Measurements from ENCODE around the gene RTN4IP1.
A peak's percentile ranks its signal among the peaks of the same experiment; 100 is the strongest.
"Not testable (repeated sequence)": the region's sequence is repeated elsewhere in the genome, so short reads cannot be mapped to it uniquely, and the experiment has no call there.

Gene RTN4IP1, protein sequence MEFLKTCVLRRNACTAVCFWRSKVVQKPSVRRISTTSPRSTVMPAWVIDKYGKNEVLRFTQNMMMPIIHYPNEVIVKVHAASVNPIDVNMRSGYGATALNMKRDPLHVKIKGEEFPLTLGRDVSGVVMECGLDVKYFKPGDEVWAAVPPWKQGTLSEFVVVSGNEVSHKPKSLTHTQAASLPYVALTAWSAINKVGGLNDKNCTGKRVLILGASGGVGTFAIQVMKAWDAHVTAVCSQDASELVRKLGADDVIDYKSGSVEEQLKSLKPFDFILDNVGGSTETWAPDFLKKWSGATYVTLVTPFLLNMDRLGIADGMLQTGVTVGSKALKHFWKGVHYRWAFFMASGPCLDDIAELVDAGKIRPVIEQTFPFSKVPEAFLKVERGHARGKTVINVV

DNA sequence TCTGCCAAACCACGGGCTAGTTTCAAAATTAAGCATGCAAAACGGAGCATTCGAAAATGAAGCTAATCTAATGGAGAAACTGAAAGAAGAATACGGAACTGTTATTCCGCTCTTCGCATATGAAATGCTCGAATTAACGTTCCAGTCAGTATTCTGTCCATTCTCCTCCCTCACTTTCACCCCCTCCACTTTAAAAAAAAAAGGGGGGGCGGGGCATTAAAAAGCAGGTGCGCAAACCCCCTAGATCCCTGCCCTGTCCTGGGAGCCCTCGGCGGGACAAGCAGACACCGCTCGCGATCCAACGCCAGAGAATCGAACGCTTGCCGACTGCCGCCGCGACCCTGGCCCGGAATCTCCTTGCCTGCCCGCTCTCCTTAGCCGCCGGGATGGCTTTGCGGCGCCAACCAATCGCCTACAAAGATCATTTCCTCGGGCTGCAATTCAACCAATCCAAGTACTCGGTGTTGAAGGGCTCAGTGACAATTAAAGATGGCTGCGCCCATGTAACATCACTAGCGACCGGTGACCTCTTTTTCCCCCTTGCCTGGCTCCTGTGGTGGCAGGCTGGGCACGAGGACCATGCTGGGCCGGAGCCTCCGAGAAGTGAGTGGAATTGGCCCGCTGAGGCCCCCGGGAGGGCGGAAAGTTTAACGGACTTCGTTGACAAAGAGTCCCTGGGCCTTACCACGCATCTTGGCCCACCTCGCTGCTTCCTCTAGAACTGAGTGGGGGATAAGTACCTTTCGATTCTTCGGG is at the start of gene RTN4IP1, which contains the start of gene QRSL1:
RTN4IP1 (minus strand) TSS at position 396 of the 756 bp plus-strand sequence. CDS start 477 bp downstream, outside the sequence.
QRSL1 (plus strand) TSS at position 476 of the 756 bp plus-strand sequence; CDS start at position 580, 104 bp downstream.
- peak; percentile 93 for DNase-seq

DNA sequence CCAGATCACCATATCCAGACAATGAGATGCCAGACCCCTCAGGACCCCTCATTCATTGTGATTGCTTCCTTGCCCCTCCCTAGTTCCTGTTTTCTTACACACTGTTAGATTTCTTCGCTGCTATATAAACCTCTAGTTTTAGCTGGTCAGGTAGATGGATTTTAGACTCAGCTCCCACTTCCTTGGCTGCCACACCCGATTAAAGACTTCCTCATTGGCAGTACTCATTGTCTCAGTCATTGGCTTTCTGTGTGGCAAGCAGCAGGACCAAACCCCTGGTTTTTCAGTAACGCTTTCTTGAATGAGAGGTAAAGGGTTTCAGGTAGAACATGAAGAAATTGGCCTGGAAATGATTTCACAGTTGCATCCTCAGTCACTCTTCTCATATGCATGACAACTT is 48.0 kb upstream of the RTN4IP1 start:
- no peak for DNase-seq

DNA sequence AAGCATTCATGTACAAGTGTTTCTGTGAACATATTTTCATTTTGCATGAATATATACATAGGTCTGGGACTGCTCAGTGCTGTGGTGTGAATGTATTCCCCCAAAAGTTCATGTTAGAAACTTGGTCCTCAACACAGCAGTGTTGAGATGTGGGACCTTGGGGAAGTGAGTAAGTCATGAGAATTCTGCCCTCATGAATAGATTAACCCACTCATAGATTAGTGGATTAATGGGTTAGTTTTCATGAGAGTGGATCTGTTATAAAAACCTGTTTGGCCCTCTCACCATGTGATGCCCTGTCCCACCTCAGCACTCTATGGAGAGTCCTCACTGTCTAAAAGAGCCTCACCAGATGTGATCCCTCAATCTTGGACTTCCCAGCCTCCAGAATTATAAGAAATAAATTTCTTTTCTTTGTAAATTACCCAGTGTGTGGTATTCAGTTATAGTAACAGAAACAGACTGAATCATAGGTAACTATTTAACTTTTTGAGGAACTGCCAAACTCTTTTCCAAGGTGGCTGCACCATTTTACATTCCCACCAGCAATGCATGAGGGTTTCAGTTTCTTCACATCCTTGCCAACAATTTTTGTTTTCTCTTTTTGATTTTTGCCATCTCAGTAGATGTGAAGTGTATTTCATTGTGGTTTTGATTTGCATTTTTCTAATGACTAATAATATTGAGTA is 45.4 kb upstream of the RTN4IP1 start:
- no peak for DNase-seq

DNA sequence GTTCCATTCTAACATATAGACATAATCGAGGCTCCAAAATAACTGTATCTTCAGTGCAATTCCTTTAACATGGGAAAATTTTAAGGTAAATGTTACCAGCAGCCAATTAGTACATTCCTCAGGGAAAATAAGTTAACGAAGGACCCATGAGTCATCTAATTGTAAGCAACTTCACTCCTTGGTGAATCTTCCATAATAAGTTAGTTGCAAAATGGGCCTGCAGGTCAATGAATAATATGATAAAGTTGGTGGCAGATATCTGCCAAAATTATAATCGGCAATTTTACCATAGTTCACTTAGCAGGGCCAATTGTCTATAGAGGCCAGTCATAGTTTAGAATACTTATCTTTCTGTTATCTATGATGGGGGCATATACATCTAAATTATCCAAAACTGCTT is 42.4 kb upstream of the RTN4IP1 start:
- no peak for DNase-seq

DNA sequence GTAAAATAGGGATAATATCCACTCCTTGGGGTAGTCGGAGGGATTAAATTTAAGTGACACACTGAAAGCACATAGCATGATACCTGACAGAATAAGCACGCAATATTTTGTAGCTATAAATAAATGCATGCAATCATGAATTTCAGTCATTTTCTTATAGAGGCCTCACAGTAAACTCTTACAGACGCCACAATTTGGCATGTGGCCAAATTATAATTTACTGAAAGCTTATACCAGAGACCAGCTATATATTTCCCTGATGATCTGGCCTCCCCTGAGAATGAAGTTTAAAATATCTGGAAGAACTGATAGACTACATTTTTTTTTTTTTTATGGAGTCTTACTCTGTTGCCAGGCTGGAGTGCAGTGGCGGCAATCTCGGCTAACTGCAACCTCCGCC is 40.9 kb upstream of the RTN4IP1 start:
- DNase-seq, result no peak

DNA sequence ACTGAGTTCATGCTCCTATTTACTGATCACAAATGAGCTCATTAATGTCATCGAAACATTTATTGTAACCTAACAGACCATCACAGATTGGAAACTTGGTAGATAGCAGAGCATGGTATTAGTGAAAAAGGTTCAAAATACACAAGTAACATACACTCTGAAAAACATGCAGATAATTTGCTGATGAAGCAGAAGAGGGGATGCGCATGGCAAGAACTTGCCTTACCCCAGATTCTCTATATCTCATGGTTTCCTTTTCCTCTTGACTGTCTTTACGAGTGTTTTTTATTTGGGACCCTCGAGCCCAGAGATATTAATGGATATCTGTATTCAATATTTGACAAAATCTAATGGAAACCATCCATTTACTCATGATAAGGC is 37.7 kb upstream of the RTN4IP1 start:
- DNase-seq, result no peak

DNA sequence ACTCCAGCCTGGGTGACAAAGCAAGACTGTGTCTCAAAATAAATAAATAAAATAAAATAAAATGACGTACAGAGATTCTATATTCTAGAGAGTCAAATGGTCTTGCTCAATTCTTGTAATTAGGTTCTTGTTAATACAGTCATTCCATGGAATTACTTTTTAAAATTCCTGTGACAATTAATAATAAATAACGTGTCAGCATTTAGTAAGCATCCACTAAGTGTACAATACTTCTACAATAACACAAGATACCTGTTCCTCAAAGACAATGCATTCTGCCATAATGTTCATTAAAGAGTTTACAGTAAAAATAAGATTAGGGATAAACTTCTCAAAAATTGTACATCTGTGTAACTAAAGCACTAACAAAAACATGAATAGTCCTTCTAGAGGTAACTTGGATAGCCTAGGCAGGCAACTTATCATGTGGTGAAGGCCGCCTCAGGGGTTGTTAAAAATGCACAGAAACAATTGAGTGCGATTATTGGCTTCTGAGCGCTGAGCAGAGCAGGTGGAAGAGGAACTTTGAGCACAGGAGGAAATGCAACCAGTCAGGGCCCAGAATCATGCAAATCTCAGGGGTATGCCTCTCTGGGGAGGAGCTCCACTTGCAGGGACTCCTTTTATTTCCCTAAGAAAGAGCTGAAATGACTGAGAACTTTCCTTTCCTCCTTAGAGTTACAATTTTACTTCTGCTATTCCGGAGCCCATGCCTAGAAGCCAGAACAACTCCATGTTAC is 37.2 kb upstream of the RTN4IP1 start:
- DNase-seq, result peak; percentile 29

DNA sequence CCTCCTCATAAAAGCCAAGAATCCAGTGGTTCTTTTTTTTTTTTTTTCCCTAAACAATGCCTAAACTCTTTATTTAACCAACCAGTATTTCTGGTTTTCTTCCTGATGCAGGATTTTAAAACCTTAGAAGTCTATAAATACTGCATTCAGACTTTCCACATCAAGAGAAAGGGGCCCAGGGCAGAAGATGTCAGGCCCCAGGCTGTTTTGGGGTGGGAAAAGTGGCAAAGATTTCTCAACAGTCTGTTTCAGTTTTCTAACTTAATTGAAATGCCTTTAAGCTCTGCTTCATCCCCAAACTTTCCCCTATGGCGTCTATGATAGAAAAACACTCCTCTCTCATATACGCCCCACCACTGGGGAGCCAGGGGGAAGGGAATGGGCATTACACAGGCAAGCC is 33.2 kb upstream of the RTN4IP1 start:
- no peak for DNase-seq

DNA sequence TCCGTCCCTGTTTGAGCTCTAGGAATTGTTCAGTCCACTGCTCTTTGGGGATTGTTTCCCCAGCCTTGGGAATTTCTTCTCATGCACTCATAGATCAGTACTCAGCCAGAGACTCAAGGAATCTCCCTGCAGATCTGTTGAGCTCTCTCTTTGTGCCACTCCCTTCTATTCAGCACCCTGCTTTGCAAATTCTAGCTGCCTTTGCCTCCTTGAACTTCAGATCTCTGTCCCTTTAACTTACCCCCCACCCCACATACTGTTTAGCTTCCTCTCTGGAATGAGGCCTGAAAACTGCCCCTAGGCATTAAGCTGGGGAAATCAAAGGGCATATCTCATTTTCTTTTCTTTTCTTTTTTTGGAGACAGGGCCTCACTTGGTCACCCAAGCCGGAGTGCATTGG is 30.6 kb upstream of the RTN4IP1 start:
- no peak for DNase-seq

DNA sequence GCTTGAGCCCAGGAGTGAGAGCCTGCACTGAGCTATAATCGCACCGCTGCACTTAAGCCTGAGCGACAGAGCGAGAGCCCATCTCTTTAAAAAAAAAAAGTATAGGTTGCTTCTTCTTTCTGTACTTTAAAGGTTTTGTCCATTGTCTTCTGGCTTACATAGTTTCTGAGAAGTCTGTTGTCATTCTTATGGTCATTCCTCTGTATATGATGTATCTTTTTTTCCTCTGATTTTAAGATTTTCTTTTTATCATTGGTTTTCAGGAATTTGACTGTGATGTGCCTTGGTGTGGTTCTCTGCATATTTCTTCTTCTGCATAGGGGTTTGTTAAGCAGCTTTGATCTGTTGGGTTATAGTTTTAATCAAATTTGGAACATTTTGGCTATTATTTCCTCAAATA is 29.2 kb upstream of the RTN4IP1 start:
- no peak for DNase-seq

DNA sequence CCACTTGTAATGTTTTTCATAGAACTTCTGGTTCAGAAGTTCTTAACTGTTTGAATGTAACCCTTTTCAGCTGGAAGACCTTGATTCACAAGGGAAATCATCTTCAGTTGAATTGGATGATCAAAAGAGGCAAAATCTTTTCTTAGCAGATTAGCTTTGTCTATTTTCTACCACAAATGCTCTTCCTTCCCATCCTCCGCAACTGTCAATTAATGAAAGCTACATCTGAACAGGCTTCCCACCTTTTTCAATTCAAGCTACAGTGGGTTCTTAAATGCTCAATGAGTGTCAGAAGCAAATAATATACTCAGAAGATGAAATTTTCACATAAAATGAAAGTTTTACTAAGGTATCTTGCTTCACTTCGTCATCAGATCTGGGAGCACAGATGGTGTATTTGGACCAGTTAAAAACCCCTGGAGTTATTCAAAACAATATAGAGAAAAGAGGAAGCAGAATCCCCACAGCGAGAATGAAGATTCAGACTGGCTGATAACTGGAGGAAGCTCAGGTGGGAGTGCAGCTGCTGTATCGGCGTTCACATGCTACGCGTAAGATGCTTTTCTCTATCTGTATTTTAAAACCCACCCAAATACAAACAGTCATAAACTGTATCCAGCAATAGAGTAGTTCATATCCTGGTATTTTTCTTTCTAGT is 19.5 kb upstream of the RTN4IP1 start:
- peak; percentile 35 for DNase-seq

DNA sequence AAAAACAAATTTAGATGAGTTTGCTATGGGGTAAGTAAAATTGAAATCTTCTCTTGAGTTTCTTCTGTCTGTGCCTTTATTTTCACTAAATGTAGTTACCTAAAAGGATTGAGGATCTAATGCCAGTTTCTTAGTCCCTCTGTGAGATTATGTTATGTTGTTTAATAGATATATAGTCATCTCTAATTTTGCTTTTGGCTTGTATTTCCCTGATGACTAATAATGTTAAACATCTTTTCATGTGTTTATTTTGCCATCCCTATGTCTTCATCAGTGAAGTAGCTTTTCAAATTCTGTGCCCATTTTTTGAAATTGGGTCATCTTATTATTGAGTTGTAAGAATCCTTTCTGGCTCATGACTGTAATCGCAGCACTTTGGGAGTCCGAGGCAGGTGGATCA is 13.8 kb upstream of the RTN4IP1 start:
- DNase-seq, result no peak

DNA sequence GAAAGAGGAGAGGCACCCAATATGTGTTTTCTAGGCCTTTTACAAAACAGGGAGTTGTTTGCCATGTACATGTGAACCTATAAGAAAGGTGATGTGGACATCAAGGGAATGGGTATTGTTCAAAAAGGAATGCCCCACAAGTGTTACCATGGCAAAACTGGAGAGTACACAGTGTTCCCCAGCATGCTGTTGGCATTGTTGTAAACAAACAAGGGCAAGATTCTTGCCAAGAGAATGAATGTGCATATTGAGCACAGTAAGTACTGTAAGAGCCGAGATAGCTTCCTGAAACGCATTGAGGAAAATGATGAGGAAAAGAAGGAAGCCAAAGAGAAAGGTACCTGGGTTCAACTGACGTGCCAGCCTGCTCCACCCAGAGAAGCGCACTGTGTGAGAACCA is 13.2 kb upstream of the RTN4IP1 start:
- DNase-seq, result no peak

DNA sequence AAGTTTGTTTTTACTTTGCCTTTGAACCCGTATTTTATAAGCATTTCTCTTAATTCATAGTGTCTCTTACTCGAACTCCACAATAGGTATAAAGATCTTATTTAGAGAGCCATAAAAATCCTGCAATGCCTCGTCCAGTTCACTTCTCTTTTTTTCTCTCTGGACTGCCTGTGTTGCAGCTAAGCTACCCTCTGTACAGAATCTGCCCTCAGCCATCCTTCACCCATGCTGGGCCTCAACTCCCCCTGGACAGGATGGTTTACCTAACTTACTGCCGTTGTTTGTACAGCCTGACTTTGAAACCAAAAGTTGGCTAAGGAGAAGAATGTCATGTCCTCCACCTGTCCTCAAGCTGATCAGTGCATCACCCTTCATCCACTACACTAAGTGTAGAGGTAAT is 10.5 kb upstream of the RTN4IP1 start:
- no peak for DNase-seq

DNA sequence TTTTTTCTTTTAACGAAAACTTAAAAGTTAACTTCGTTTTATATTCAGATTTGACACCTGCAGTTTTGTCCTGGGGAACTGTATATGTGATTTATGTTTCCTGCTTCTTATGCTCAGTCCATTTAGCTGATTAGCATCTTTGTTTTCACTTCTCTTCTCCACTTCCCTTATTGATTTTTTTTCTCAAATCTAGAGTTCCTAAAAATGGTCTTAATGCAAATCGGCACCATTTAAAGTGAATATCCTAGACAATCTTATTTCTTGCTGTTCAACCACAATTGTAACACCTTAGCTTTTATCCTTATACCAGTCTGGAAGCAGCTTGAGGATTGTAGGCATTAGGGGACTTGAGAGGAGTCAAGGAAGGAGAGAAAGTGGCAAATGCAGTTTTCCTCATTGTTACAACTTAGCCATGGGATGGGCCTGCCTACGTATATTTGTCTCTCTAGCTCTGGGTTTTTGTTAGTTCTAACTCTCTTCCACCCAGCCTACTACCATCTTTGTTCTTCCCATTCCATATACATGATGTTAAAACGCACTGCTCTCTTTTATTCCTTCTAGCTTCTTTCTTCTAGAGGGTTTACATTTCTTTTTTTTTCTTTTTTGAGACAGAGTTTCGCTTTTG is 8.5 kb upstream of the RTN4IP1 start:
- no peak for DNase-seq

DNA sequence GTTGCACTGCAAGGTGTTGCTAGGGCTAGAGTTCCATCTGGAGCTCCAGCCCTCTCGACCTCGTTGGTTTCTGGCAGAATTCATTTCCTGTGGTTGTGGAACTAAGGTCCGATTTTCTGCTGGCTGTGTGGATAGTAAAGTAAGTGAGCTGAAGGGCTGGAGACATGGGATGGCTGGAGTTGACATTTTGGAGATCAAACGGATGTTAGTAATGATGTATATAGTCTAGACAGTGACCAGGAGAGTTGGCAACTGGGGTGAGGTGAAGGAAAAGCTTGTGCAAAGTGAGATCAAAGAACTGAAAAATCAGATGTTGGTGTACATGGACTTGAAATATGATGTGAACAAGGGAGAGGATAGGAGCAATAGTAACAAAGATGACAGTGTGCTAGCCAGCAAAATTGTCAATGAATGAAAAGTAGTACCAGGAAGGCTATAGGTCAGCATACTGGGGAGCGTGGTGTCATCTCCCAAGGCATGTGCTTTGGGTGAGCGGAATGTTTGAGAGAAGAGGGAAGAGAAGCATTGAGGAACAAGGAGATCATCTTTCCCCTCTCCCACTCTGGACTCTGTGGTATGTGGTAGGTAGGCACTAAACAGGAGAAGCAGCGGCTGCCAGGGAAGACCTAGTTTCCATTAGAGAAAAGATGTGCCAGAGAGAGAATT is 7.9 kb upstream of the RTN4IP1 start:
- DNase-seq, result no peak

DNA sequence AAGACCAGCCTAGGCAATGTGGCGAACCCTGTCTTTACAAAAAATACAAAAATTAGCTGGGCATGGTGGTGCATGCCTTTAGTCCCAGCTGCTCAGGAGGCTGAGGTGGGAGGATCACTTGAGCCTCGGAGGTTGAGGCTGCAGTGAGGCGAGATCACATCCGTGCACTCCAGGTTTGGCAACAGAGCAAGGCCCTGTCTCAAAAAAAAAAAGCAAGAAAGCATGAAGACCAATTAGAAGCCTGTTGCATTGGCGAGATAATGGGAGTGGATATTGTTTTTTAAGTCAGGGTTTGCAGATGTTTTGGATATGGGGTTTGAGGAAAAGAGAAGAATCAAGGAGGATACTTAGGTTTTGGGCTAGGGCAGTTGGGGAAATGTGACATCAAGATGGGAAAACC is 5.3 kb upstream of the RTN4IP1 start:
- no peak for DNase-seq

DNA sequence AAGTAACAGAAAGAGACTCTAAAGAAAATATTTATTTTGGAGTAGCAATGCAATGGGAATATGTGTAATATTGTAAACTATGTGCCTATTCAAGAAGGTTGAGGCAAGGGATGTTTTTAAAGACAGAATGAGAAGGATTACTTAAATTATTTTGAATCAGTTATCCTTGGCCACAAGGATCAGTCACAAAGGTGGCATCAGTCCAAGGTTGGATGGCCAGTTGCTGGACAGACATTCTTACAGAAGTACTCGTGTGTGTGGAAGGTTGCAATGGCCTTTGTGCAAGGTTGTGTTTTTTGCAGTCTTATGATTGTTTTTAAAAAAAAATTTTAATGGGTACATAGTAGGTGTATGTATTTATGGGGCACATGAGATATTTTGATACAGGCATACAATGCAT is 2.0 kb upstream of the RTN4IP1 start:
- DNase-seq, result no peak

DNA sequence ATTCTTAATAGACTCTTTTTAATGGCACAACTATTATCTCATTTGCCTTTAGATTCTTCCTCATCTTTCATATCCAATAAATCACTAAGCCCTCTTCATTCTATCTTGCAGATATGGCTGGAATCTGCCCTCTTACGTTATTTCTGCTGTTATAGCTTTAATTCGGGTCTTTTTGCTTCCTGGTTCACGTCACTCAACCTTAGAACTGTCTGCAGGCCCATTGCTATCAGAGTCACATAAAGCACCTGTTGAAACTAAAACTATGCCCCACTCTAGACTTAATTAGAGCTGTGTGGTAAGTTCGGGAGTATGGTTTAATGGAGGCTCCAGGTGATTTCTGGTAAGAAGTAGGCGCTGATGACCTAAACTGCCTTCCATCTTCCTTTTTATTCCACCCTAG is 1.1 kb upstream of the RTN4IP1 start:
- no peak for DNase-seq

DNA sequence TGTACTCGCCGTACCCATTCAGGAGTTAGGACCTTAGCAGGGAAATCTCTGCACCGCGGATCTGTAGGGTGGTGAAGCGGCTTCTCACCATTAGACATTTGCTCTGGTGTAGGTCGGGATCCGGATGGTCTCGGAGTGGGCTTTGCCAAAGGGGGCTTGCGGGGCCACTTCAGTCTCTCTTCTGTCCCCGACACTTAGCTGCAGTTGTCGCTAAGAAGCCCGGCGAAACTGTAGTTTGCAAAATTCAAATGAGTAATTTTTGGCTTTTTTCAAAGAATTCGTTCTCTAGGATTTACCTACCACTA is 513 bp upstream of the RTN4IP1 start:
- no peak for DNase-seq

DNA sequence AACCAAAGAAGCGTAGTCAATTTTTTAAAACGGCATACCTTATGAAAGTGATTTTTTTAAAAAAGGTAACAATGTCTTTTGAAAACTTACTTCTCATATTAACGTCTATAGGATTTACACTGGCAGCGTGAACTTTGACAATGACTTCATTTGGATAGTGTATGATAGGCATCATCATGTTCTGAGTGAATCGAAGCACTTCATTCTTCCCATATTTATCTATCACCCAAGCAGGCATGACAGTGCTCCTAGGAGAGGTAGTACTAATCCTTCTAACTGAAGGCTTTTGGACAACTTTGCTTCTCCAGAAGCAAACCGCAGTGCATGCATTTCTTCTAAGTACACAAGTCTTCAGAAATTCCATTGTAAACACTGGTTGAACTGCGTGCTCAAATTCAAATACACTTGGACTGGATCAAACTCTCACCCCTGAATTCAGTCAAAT is 618 bp downstream of the RTN4IP1 start:
- no peak for DNase-seq

DNA sequence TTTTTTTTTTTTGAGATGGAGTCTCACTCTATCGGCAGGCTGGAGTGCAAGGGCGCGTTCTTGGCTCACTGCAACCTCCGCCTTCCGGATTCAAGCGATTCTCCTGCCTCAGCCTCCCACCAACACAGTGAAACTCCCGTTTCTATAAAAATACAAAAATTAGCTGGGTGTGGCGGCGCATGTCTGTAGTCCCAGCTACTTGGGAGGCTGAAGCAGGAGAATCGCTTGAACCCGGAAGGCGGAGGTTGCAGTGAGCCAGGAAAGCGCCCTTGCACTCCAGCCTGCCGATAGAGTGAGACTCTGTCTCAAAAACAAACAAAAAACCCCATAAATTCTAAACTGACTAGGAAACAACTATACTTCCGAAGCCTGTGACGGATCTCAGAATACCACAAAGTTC is 1.5 kb downstream of the RTN4IP1 start:
- not testable (repeated sequence) for DNase-seq

Measured in NCI-H146 (cell line).